ENCODE measurements around the gene RASGRF1.

DNA sequence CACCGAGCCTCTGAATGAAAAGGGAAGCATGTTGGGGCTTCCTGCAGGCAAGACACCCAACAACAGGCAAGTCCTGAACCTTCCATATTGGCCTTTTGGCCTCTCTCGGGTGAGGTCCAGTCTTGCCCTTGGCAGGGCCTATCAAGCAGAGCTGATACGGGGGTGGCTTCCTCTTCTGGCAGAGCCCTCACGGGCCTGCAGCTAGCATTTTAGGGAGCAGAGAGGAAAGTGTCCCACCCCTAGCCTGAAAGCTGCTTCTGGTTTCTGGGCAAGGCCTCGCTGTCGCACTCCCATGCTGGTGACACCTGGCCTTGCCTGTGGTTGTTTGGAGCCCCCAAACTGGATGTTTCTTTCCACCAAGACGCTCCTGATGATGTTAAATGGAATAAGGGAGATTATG lies 113.9 kb downstream of the RASGRF1 start:
- no peak for TF ChIP-seq EZH2 (IDR thresholded peaks at IDR 0.05; ENCODE audit: low read length, missing control alignments)
- TF ChIP-seq, protein P1, sequence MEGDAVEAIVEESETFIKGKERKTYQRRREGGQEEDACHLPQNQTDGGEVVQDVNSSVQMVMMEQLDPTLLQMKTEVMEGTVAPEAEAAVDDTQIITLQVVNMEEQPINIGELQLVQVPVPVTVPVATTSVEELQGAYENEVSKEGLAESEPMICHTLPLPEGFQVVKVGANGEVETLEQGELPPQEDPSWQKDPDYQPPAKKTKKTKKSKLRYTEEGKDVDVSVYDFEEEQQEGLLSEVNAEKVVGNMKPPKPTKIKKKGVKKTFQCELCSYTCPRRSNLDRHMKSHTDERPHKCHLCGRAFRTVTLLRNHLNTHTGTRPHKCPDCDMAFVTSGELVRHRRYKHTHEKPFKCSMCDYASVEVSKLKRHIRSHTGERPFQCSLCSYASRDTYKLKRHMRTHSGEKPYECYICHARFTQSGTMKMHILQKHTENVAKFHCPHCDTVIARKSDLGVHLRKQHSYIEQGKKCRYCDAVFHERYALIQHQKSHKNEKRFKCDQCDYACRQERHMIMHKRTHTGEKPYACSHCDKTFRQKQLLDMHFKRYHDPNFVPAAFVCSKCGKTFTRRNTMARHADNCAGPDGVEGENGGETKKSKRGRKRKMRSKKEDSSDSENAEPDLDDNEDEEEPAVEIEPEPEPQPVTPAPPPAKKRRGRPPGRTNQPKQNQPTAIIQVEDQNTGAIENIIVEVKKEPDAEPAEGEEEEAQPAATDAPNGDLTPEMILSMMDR (conservative IDR thresholded peaks at IDR 0.05 in 1 of 2, IDR thresholded peaks at IDR 0.05 in 1 of 2; ENCODE audit: low read depth in 1 of 2, low read length in 2 of 2), result no peak
